Measurements from ENCODE around the gene AHSG. TPM values are rescaled to one million over a fixed set of nuclear protein-coding genes. Genes with fewer than 3 reads are reported as not detected.

Gene AHSG
- total RNA-seq, 1 experiment from 2014 or later = 1.6 TPM

GRCh38 chr3:186570096-186570940 is 42.5 kb upstream of the AHSG start, which contains the start of gene DNAJB11 (continued):
- peak; percentile 97 for TF ChIP-seq POLR2AphosphoS5 (IDR thresholded peaks at IDR 0.05; ENCODE audit: low read depth, low read length)
- no peak; the same call in 1 of the 2 replicates for TF ChIP-seq CBX3 (IDR thresholded peaks at IDR 0.05; ENCODE audit: low read depth)
- TF ChIP-seq ZFX (IDR thresholded peaks at IDR 0.05) = no peak
- TF ChIP-seq CEBPB (IDR thresholded peaks at IDR 0.05; ENCODE audit: low read depth) = peak; percentile 90
- no peak for TF ChIP-seq EZH2 (IDR thresholded peaks at IDR 0.05)
- TF ChIP-seq, protein P1, sequence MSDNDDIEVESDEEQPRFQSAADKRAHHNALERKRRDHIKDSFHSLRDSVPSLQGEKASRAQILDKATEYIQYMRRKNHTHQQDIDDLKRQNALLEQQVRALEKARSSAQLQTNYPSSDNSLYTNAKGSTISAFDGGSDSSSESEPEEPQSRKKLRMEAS (IDR thresholded peaks at IDR 0.05) = peak; percentile 75

- POLR2A ChIA-PET = interaction anchor here (0.7 to 1.6 kb wide), 9 partner anchors 10 to 256 kb away, joined by 3 to 9 read pairs (median 3); partner anchors contain the start of gene EIF4A2
- intact Hi-C loops (cut with micrococcal nuclease) = loop anchor here (2.0 to 5.0 kb wide), 2 partner anchors 181 to 462 kb away; partner anchors contain the start of gene ETV5
- peak overlapping the region; percentile 92 for H3K4me2 ChIP-seq (ENCODE audit: low read length)
- H3K9me3 ChIP-seq (ENCODE audit: control insufficient read depth in 1 of 2, insufficient read depth in 1 of 2, low read depth in 1 of 2, low read length in 2 of 2) = no peaks in the 10 kb centered on the region
- TF ChIP-seq EZH2phosphoT487 (IDR thresholded peaks at IDR 0.05; ENCODE audit: borderline replicate concordance) = no peak
- no peak for TF ChIP-seq POLR2A (IDR thresholded peaks at IDR 0.05; ENCODE audit: borderline replicate concordance, extremely low read depth, insufficient read depth, insufficient read length)
- TF ChIP-seq, protein P2, sequence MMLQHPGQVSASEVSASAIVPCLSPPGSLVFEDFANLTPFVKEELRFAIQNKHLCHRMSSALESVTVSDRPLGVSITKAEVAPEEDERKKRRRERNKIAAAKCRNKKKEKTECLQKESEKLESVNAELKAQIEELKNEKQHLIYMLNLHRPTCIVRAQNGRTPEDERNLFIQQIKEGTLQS (IDR thresholded peaks at IDR 0.05) = no peak
- TF ChIP-seq SP1 (IDR thresholded peaks at IDR 0.05; ENCODE audit: low read depth) = no peak
- no peak for TF ChIP-seq POLR2AphosphoS5 (IDR thresholded peaks at IDR 0.05; ENCODE audit: low read depth, low read length)
- CTCF ChIA-PET = interaction anchor here (1.0 to 1.4 kb wide), 5 partner anchors 30 to 628 kb away, joined by 3 to 7 read pairs (median 4); no protein-coding TSS in a partner anchor
- H3K27me3 ChIP-seq (ENCODE audit: insufficient read depth, low read length) = no peaks in the 10 kb centered on the region
- H3K4me3 ChIP-seq (replicated peaks in 1 of 2; ENCODE audit: low read depth in 1 of 2, low read length in 2 of 2) = peak overlapping the region; percentile 87 to 94
- no peak overlapping the region for H2AFZ ChIP-seq (ENCODE audit: low read depth, low read length, poor library complexity, severe bottlenecking)
- RAD21 ChIA-PET (ENCODE audit: low non-redundant PET in 1 of 2, low total read pairs in 2 of 2, uncharacterized antibody in 2 of 2, unreplicated experiment in 2 of 2) = interaction anchor here in 1 of 2 experiments (0.6 kb wide), 1 partner anchor 354 kb away, joined by 3 read pairs; no protein-coding TSS in a partner anchor
- peak overlapping the region; percentile 98 for H3K9ac ChIP-seq (ENCODE audit: low read length)
- H3K79me2 ChIP-seq (ENCODE audit: insufficient read depth, low read length) = peaks cover 68% of the 10 kb centered on the region
- ATAC-seq (0 out of 2 replicates have a peak, but pooled peaks have one; percentile 0), DNase-seq (ENCODE audit: low read depth, low spot score) (no peak)
- no peaks in the 10 kb centered on the region for H3K9me2 ChIP-seq (ENCODE audit: insufficient read depth)
- peaks cover 11 to 31% of the 10 kb centered on the region in 2 experiments for H3K4me1 ChIP-seq (ENCODE audit: control insufficient read depth in 1 of 2, insufficient read depth in 2 of 2, low read length in 2 of 2)
- peak overlapping the region; percentile 52; the same call in 1 of the 2 replicates for H3K27ac ChIP-seq (ENCODE audit: low read depth, low read length)
- BruUV-seq (replicated peaks) = TSS peak; percentile 54
- peaks cover 20 to 30% of the 10 kb centered on the region in 2 experiments for H3K36me3 ChIP-seq (ENCODE audit: control insufficient read depth in 1 of 2, insufficient read depth in 2 of 2, low read length in 2 of 2)
- H4K20me1 ChIP-seq (ENCODE audit: insufficient read depth) = 0 out of 2 replicates have a peak, but pooled peaks cover 3% of the 10 kb centered on the region
Measured at GRCh38 chr3:186570941-186571643, 41.8 kb upstream of the AHSG start.

All from HCT116 (cell line).